WERI-Rb-1 (cell line): ENCODE results near the gene ARL6IP6.
"Not testable (repeated sequence)": the region's sequence is repeated elsewhere in the genome, so short reads cannot be mapped to it uniquely, and the experiment has no call there.

Experiments used
- DNase-seq: peaks from one replicate; pipeline ENCODE4 v3.0.0-alpha.2; 2020
- H3K27ac ChIP-seq: fragments of 250-450 bp; sonication (Bioruptor Pico); 2 replicates; pipeline ENCODE4 v1.5.1; 2020; ENCODE audit warnings: mild to moderate bottlenecking, moderate library complexity
- H3K27me3 ChIP-seq: fragments of 250-450 bp; sonication (Bioruptor Pico); 2 replicates; pipeline ENCODE4 v1.5.1; 2021; ENCODE audit warnings: mild to moderate bottlenecking, low read depth, moderate library complexity; ENCODE audit not compliant: insufficient read depth, severe bottlenecking
- H3K36me3 ChIP-seq: fragments of 250-450 bp; sonication (Bioruptor Pico); 2 replicates; pipeline ENCODE4 v1.5.1; 2020; ENCODE audit warnings: mild to moderate bottlenecking, moderate library complexity
- H3K4me3 ChIP-seq: 2 replicates; pipeline ENCODE4 v1.5.1; 2011; ENCODE audit warnings: low read depth, mild to moderate bottlenecking, control low read depth, low read length
- H3K9me3 ChIP-seq: fragments of 250-450 bp; sonication (Bioruptor Pico); 2 replicates; pipeline ENCODE4 v1.5.1; 2021; ENCODE audit warnings: mild to moderate bottlenecking, moderate library complexity; ENCODE audit not compliant: severe bottlenecking
- CTCF ChIP-seq: IDR thresholded peaks from 2 replicates; pipeline ENCODE4 v1.5.1; 2011; ENCODE audit warnings: low read depth, mild to moderate bottlenecking, control low read depth, inconsistent platforms, low read length

ARL6IP6 gene

GRCh38 chr2:152730591-152731333, 12.3 kb downstream of the ARL6IP6 start:
- Histone ChIP-seq H3K36me3 (peaks cover 11% of the 10 kb centered on the region), H3K4me3 (no peak overlapping the region), H3K27me3 (no peaks in the 10 kb centered on the region), H3K27ac (no peak overlapping the region), H3K9me3 (no peaks in the 10 kb centered on the region)
- no peak for DNase-seq
- TF ChIP-seq CTCF = no peak

GRCh38 chr2:152737509-152737908, 19.1 kb downstream of the ARL6IP6 start:
- DNase-seq, H3K27me3 ChIP-seq, H3K27ac ChIP-seq, H3K4me3 ChIP-seq, H3K9me3 ChIP-seq: not testable (repeated sequence)
- H3K36me3 ChIP-seq = peaks cover 45% of the 10 kb centered on the region

GRCh38 chr2:152738438-152738837, 20.0 kb downstream of the ARL6IP6 start:
- no peak overlapping the region for H3K4me3 ChIP-seq
- DNase-seq = no peak
- no peaks in the 10 kb centered on the region for H3K27me3 ChIP-seq
- no peaks in the 10 kb centered on the region for H3K9me3 ChIP-seq
- no peak for TF ChIP-seq CTCF
- H3K27ac ChIP-seq = no peak overlapping the region
- peaks cover 45% of the 10 kb centered on the region for H3K36me3 ChIP-seq

- not testable (repeated sequence) for H3K27ac ChIP-seq, H3K4me3 ChIP-seq, H3K27me3 ChIP-seq, DNase-seq, H3K9me3 ChIP-seq
- H3K36me3 ChIP-seq = peaks cover 45% of the 10 kb centered on the region
Observed at GRCh38 chr2:152739705-152740104, 21.3 kb downstream of the ARL6IP6 start.

GRCh38 chr2:152740743-152741328, 22.4 kb downstream of the ARL6IP6 start:
- no peaks in the 10 kb centered on the region for H3K9me3 ChIP-seq
- no peak for DNase-seq
- H3K36me3 ChIP-seq = peaks cover 39% of the 10 kb centered on the region
- no peaks in the 10 kb centered on the region for H3K27me3 ChIP-seq
- H3K27ac ChIP-seq = no peak overlapping the region
- H3K4me3 ChIP-seq = no peak overlapping the region
- TF ChIP-seq CTCF = peak; percentile 17; the same call in 1 of the 2 replicates

- DNase-seq = no peak
- no peaks in the 10 kb centered on the region for H3K27me3 ChIP-seq
- H3K27ac ChIP-seq = no peak overlapping the region
- peak; percentile 42; the same call in 1 of the 2 replicates for TF ChIP-seq CTCF
- peaks cover 22% of the 10 kb centered on the region for H3K36me3 ChIP-seq
- H3K9me3 ChIP-seq = no peaks in the 10 kb centered on the region
- no peak overlapping the region for H3K4me3 ChIP-seq
Observed at GRCh38 chr2:152743002-152743401, 24.6 kb downstream of the ARL6IP6 start.

GRCh38 chr2:152747751-152748150, 29.3 kb downstream of the ARL6IP6 start:
- peaks cover 13% of the 10 kb centered on the region for H3K36me3 ChIP-seq
- not testable (repeated sequence) for H3K27me3 ChIP-seq, H3K27ac ChIP-seq, H3K9me3 ChIP-seq, DNase-seq, H3K4me3 ChIP-seq
